PC-9 (cell line): ENCODE measurements around the gene N4BP3. TPM values are rescaled to one million over a fixed set of nuclear protein-coding genes. Genes with fewer than 3 reads are reported as not detected.

Source experiments
- BruUV-seq: library from RNA; stranded (reverse); fragments of 400-500 nt; replicated peaks from 2 replicates; lab custom pipeline; 2021; lab: Mats Ljungman, UMichigan
- CTCF ChIA-PET: fragments of 300-600 bp; sonication (Branson Sonifier 250); formaldehyde crosslinking; loops from one replicate; lab custom pipeline; 2022; ENCODE audit warnings: antibody characterized with exemption; lab: Charles Lee
- POLR2A ChIA-PET: fragments of 300-600 bp; sonication (Branson Sonifier 250); formaldehyde crosslinking; loops from one replicate; lab custom pipeline; 2022; ENCODE audit warnings: antibody characterized with exemption; ENCODE audit not compliant: unreplicated experiment; lab: Charles Lee
- DNase-seq, 2 experiments: peaks; one replicate each; pipeline versions ENCODE4 v3.0.0 to v3.0.0-alpha.2; 2015 to 2022; ENCODE audit warnings: mixed read lengths in 1 of 2
- H2AFZ ChIP-seq: fragments of 200-600 bp; sonication (generic); 2 replicates; pipeline ENCODE4 v1.8.1; 2017; ENCODE audit warnings: antibody characterized with exemption
- H3F3A ChIP-seq: fragments of 200-600 bp; sonication (generic); 2 replicates; pipeline ENCODE4 v1.8.1; 2017; ENCODE audit warnings: antibody characterized with exemption, mild to moderate bottlenecking, low read depth; ENCODE audit not compliant: insufficient read depth
- H3K27ac ChIP-seq: fragments of 200-600 bp; sonication (generic); 2 replicates; pipeline ENCODE4 v1.6.1; 2016; ENCODE audit warnings: mixed run types
- H3K27me3 ChIP-seq: fragments of 200-600 bp; sonication (generic); 2 replicates; pipeline ENCODE4 v1.6.1; 2016; ENCODE audit warnings: low read depth, mixed run types; ENCODE audit not compliant: insufficient read depth
- H3K36me3 ChIP-seq: fragments of 200-600 bp; sonication (generic); 2 replicates; pipeline ENCODE4 v1.6.1; 2016; ENCODE audit warnings: low read depth, mixed run types
- H3K4me1 ChIP-seq: fragments of 200-600 bp; sonication (generic); replicated peaks from 2 replicates; pipeline ENCODE4 v1.6.1; 2016; ENCODE audit warnings: mixed run types; ENCODE audit not compliant: insufficient read depth
- H3K4me2 ChIP-seq: fragments of 200-600 bp; sonication (generic); 2 replicates; pipeline ENCODE4 v1.6.1; 2017; ENCODE audit warnings: mixed run types
- H3K4me3 ChIP-seq: fragments of 200-600 bp; sonication (generic); 2 replicates; pipeline ENCODE4 v1.6.1; 2016; ENCODE audit warnings: mixed run types
- H3K79me2 ChIP-seq: fragments of 200-600 bp; sonication (generic); 2 replicates; pipeline ENCODE4 v1.6.1; 2017; ENCODE audit warnings: low read depth, mixed run types
- H3K9me2 ChIP-seq: fragments of 200-600 bp; sonication (generic); 2 replicates; pipeline ENCODE4 v1.8.1; 2017; ENCODE audit warnings: mild to moderate bottlenecking; ENCODE audit not compliant: insufficient read depth
- H3K9me3 ChIP-seq: fragments of 200-600 bp; sonication (generic); 2 replicates; pipeline ENCODE4 v1.8.1; 2016; ENCODE audit warnings: low read depth; ENCODE audit not compliant: insufficient read depth
- H4K20me1 ChIP-seq: fragments of 200-600 bp; sonication (generic); 2 replicates; pipeline ENCODE4 v1.8.1; 2017; ENCODE audit not compliant: insufficient read depth
- EZH2 ChIP-seq: fragments of 200-600 bp; sonication (generic); IDR thresholded peaks from 2 replicates; pipeline ENCODE4 v1.8.0; 2017; ENCODE audit warnings: antibody characterized with exemption, low read depth
- intact Hi-C: fragments of 100-400 bp; cut with micrococcal nuclease; formaldehyde crosslinking; loops from one replicate; pipeline ENCODE4 v1.10.0; 2022; ENCODE audit not compliant: unreplicated experiment
- total RNA-seq: library from RNA; stranded (reverse); gene quantifications from 2 replicates; pipeline ENCODE4 v1.2.3, GENCODE V29; 2021
- TF ChIP-seq, protein P1 (sequence below): fragments of 200-600 bp; sonication (generic); conservative IDR thresholded peaks from 2 replicates; pipeline ENCODE4 v1.6.1; 2017; ENCODE audit warnings: mixed run types, antibody characterized with exemption, mild to moderate bottlenecking, moderate library complexity

N4BP3 gene
- total RNA-seq, 1 experiment from 2014 or later = 0.81 TPM

DNA sequence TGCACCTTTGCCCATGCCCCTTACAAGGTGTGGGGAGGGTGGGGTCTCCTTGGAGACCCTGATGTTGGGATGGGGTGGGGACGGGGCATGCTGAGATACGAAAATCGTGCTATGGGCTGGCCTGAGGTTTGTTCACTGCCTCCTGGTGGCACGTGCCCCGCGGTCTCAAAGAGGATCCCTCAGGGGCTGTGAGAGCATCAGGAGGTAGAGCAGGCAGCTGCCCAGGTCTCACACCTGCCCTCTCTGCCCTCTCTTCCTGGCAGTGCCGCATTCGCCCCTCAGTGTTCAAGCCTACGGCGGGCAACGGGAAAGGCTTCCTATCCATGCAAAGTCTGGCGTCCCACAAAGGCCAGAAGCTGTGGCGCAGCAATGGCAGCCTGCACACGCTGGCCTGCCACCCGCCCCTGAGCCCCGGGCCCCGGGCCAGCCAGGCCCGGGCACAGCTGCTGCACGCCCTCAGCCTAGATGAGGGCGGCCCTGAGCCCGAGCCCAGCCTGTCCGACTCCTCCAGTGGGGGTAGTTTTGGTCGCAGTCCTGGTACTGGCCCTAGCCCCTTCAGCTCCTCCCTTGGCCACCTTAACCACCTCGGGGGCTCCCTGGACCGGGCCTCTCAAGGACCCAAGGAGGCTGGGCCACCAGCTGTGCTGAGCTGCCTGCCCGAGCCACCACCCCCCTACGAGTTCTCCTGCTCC, 6.7 kb downstream of the N4BP3 start:
- POLR2A ChIA-PET = no interaction called here
- BruUV-seq = no TSS peak

GRCh38 chr5:178120607-178121357, 7.5 kb downstream of the N4BP3 start:
- H2AFZ ChIP-seq = no peak overlapping the region
- H3F3A ChIP-seq = peaks cover 18% of the 10 kb centered on the region
- H3K27me3 ChIP-seq = no peaks in the 10 kb centered on the region
- ChIA-PET POLR2A (interaction anchor here (0.6 kb wide), 1 partner anchor 43 kb away, joined by 6 read pairs; no protein-coding TSS in a partner anchor), CTCF (interaction anchor here (0.6 kb wide), 1 partner anchor 9 kb away, joined by 11 read pairs; no protein-coding TSS in a partner anchor)
- H4K20me1 ChIP-seq = no peaks in the 10 kb centered on the region
- no peak overlapping the region for H3K4me3 ChIP-seq
- H3K9me3 ChIP-seq = no peaks in the 10 kb centered on the region
- H3K27ac ChIP-seq = no peak overlapping the region
- no peaks in the 10 kb centered on the region for H3K79me2 ChIP-seq
- H3K4me2 ChIP-seq = no peak overlapping the region
- no peaks in the 10 kb centered on the region for H3K36me3 ChIP-seq
- no peak for TF ChIP-seq EZH2
- TF ChIP-seq, protein P1, sequence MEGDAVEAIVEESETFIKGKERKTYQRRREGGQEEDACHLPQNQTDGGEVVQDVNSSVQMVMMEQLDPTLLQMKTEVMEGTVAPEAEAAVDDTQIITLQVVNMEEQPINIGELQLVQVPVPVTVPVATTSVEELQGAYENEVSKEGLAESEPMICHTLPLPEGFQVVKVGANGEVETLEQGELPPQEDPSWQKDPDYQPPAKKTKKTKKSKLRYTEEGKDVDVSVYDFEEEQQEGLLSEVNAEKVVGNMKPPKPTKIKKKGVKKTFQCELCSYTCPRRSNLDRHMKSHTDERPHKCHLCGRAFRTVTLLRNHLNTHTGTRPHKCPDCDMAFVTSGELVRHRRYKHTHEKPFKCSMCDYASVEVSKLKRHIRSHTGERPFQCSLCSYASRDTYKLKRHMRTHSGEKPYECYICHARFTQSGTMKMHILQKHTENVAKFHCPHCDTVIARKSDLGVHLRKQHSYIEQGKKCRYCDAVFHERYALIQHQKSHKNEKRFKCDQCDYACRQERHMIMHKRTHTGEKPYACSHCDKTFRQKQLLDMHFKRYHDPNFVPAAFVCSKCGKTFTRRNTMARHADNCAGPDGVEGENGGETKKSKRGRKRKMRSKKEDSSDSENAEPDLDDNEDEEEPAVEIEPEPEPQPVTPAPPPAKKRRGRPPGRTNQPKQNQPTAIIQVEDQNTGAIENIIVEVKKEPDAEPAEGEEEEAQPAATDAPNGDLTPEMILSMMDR = peak; percentile 64
- no TSS peak for BruUV-seq
- no peaks in the 10 kb centered on the region for H3K9me2 ChIP-seq
- peak; percentile 46 to 57 for DNase-seq
- peaks cover 24% of the 10 kb centered on the region for H3K4me1 ChIP-seq
- intact Hi-C loops = no loop called here

More for the DNA sequence above, 6.7 kb downstream of the N4BP3 start:
- H3K4me2 ChIP-seq = no peak overlapping the region
- H3K79me2 ChIP-seq = no peaks in the 10 kb centered on the region
- intact Hi-C loops = no loop called here
- DNase-seq = no peak
- no peaks in the 10 kb centered on the region for H3K36me3 ChIP-seq
- CTCF ChIA-PET = interaction anchor here (0.6 kb wide), 1 partner anchor 10 kb away, joined by 11 read pairs; no protein-coding TSS in a partner anchor
- H2AFZ ChIP-seq = no peak overlapping the region
- H3K4me1 ChIP-seq = peaks cover 21% of the 10 kb centered on the region
- peaks cover 18% of the 10 kb centered on the region for H3F3A ChIP-seq
- H4K20me1 ChIP-seq = no peaks in the 10 kb centered on the region
- H3K9me2 ChIP-seq = no peaks in the 10 kb centered on the region
- H3K27ac ChIP-seq = no peak overlapping the region
- H3K27me3 ChIP-seq = no peaks in the 10 kb centered on the region
- TF ChIP-seq EZH2 = no peak
- TF ChIP-seq, protein P1 = no peak
- H3K9me3 ChIP-seq = no peaks in the 10 kb centered on the region
- H3K4me3 ChIP-seq = no peak overlapping the region

- TF ChIP-seq, protein P1 = no peak
- no peak for TF ChIP-seq EZH2
- no peaks in the 10 kb centered on the region for H4K20me1 ChIP-seq
- H2AFZ ChIP-seq = no peak overlapping the region
- no peaks in the 10 kb centered on the region for H3K9me2 ChIP-seq
- no peaks in the 10 kb centered on the region for H3K79me2 ChIP-seq
- POLR2A ChIA-PET = interaction anchor here (0.6 kb wide), 1 partner anchor 44 kb away, joined by 6 read pairs; no protein-coding TSS in a partner anchor
- H3F3A ChIP-seq = peaks cover 18% of the 10 kb centered on the region
- H3K4me1 ChIP-seq = peaks cover 24% of the 10 kb centered on the region
- H3K4me2 ChIP-seq = no peak overlapping the region
- no peaks in the 10 kb centered on the region for H3K36me3 ChIP-seq
- CTCF ChIA-PET = interaction anchor here (0.6 kb wide), 1 partner anchor 23 kb away, joined by 4 read pairs; no protein-coding TSS in a partner anchor
- H3K27ac ChIP-seq = no peak overlapping the region
- no TSS peak for BruUV-seq
- intact Hi-C loops = no loop called here
- H3K4me3 ChIP-seq = no peak overlapping the region
- no peak for DNase-seq
- H3K9me3 ChIP-seq = no peaks in the 10 kb centered on the region
- no peaks in the 10 kb centered on the region for H3K27me3 ChIP-seq
Observed at GRCh38 chr5:178121391-178122276, 8.3 kb downstream of the N4BP3 start.
